K562 (cell line): ENCODE data around the gene PPOX. TPM values are rescaled to one million over a fixed set of nuclear protein-coding genes. Genes with fewer than 3 reads are reported as not detected.

Experiments
- ATF4 ChIP-seq: fragments of 450-650 bp; formaldehyde crosslinking; IDR thresholded peaks from 2 replicates; pipeline ENCODE4 v1.4.0; 2022; ENCODE audit warnings: mild to moderate bottlenecking, moderate library complexity
- BCLAF1 ChIP-seq, 2 experiments: fragments of 450-650 bp in 1 of 2; IDR thresholded peaks; 2 replicates each; pipeline ENCODE4 v1.6.1; 2011 to 2017; ENCODE audit warnings: low read depth in 2 of 2, antibody characterized with exemption in 1 of 2, borderline replicate concordance in 1 of 2, low read length in 1 of 2, mild to moderate bottlenecking in 1 of 2, mixed read lengths in 1 of 2; ENCODE audit not compliant: control insufficient read depth in 1 of 2
- BRF1 ChIP-seq: IDR thresholded peaks from 3 replicates; pipeline ENCODE4 v1.6.1; 2011; ENCODE audit warnings: borderline replicate concordance, mild to moderate bottlenecking; ENCODE audit not compliant: insufficient read length; ENCODE audit errors: extremely low read depth
- CCNT2 ChIP-seq: IDR thresholded peaks from 2 replicates; pipeline ENCODE4 v1.6.1; 2011; ENCODE audit warnings: borderline replicate concordance, low read depth, mild to moderate bottlenecking, moderate library complexity, mixed read lengths, low read length; ENCODE audit not compliant: insufficient read length; ENCODE audit errors: extremely low read depth
- CSDE1 ChIP-seq, 2 experiments: fragments of 450-650 bp; IDR thresholded peaks; 2 replicates each; pipeline ENCODE4 v1.6.1; 2016; ENCODE audit warnings: mild to moderate bottlenecking in 1 of 2
- E2F4 ChIP-seq: sonication (generic); formaldehyde crosslinking; IDR thresholded peaks from 2 replicates; pipeline ENCODE4 v1.8.0; 2022; ENCODE audit warnings: mild to moderate bottlenecking, low read depth, missing genetic modification reagents
- E4F1 ChIP-seq: fragments of 250-450 bp; sonication (Bioruptor Pico); IDR thresholded peaks from 2 replicates; pipeline ENCODE4 v1.5.0; 2021; ENCODE audit warnings: mild to moderate bottlenecking, borderline replicate concordance
- MAX ChIP-seq: sonication (generic); formaldehyde crosslinking; IDR thresholded peaks from 2 replicates; pipeline ENCODE4 v1.9.0; 2022; ENCODE audit warnings: mild to moderate bottlenecking, missing genetic modification reagents
- POLR3G ChIP-seq: IDR thresholded peaks from 2 replicates; pipeline ENCODE4 v1.6.1; 2011; ENCODE audit not compliant: insufficient read length, insufficient replicate concordance; ENCODE audit errors: extremely low read depth
- SMAD1 ChIP-seq: fragments of 150-350 bp; IDR thresholded peaks from 2 replicates; pipeline ENCODE4 v1.6.1; 2014; ENCODE audit warnings: low read length, low read depth; ENCODE audit not compliant: partially characterized antibody
- STAT5A ChIP-seq: IDR thresholded peaks from 2 replicates; pipeline ENCODE4 v1.6.1; 2012; ENCODE audit warnings: low read length, inconsistent platforms, borderline replicate concordance
- TCF7L2 ChIP-seq: fragments of 150-350 bp; IDR thresholded peaks from 2 replicates; pipeline ENCODE4 v1.6.1; 2016; ENCODE audit warnings: low read depth, mild to moderate bottlenecking, low read length, moderate library complexity
- TEAD1 ChIP-seq, 2 experiments: fragments of 450-650 bp in 1 of 2; sonication (generic) in 1 of 2; formaldehyde crosslinking; IDR thresholded peaks; 2 replicates each; pipeline versions ENCODE4 v1.4.0 to v1.8.0; 2020 to 2022; ENCODE audit warnings: mild to moderate bottlenecking in 2 of 2, missing genetic modification reagents in 1 of 2
- ZNF280A ChIP-seq: fragments of 450-650 bp; IDR thresholded peaks from 2 replicates; pipeline ENCODE4 v1.6.1; 2018; ENCODE audit warnings: mild to moderate bottlenecking, low read depth; ENCODE audit not compliant: partially characterized antibody
- ZSCAN29 ChIP-seq: fragments of 450-650 bp; IDR thresholded peaks from 2 replicates; pipeline ENCODE4 v1.6.1; 2017
- polyA plus RNA-seq, 8 experiments: library from polyadenylated mRNA; depleted of rRNA in 4 of 8; stranded (reverse) in 5 of 8; unstranded in 3 of 8; fragments of >200 nt; fragmentation: Nextera tagmentation in 2 of 8; fragmentation: Illumina TruSeq in 1 of 8; extraction: Ambion mirVana in 2 of 8; extraction: Trizol in 1 of 8; gene quantifications; 2 replicates each; pipeline versions ENCODE4 v1.2.1 to v1.2.3, GENCODE V29; 2011 to 2014; ENCODE audit warnings: inconsistent platforms in 1 of 8, missing spikeins in 1 of 8
- total RNA-seq, 7 experiments: library from RNA; depleted of rRNA in 6 of 7; stranded (reverse); fragments of >200 nt in 6 of 7; fragmentation: Illumina TruSeq in 2 of 7; extraction: Trizol in 2 of 7; gene quantifications; 2 replicates each; pipeline versions ENCODE4 v1.2.1 to v1.2.3, GENCODE V29; 2011 to 2021; ENCODE audit warnings: low replicate concordance in 1 of 7

PPOX gene
- total and polyA plus RNA-seq, 9 of the 15 experiments (the other 6 are each of a cell fraction or from before 2014, with no cell fraction given): 17.0 to 57.1 (median 38.9) TPM

GRCh38 chr1:161177112-161177935 is 11.1 kb downstream of the PPOX start, which contains the start of gene B4GALT3 (continued):
- TF ChIP-seq ZNF280A: no peak
- TF ChIP-seq CCNT2: peak; percentile 49
- TF ChIP-seq TCF7L2: no peak
- peak in 1 of 2 experiments; percentile 62; a peak in 2 of 4 replicates for TF ChIP-seq TEAD1 (CRISPR knock-in tag; IDR thresholded peaks at IDR 0.05)
- no peak for TF ChIP-seq E2F4 (CRISPR knock-in tag)
- TF ChIP-seq ZSCAN29: 0 out of 2 replicates have a peak, but pooled peaks have one; percentile 57
- peak; percentile 96 for TF ChIP-seq MAX (CRISPR knock-in tag)
- TF ChIP-seq STAT5A: no peak; the same call in 1 of the 2 replicates
- no peak for TF ChIP-seq BRF1
- no peak for TF ChIP-seq SMAD1
- TF ChIP-seq ATF4 (CRISPR knock-in tag): 0 out of 2 replicates have a peak, but pooled peaks have one; percentile 8
- TF ChIP-seq E4F1 (CRISPR knock-in tag): no peak
- no peak for TF ChIP-seq BCLAF1 (IDR thresholded peaks at IDR 0.05; ENCODE audit: borderline replicate concordance in 1 of 2, control insufficient read depth in 1 of 2, low read depth in 2 of 2, low read length in 1 of 2)
- TF ChIP-seq POLR3G: no peak
- peak in 1 of 2 experiments; percentile 83; a peak in 2 of 4 replicates for TF ChIP-seq CSDE1 (IDR thresholded peaks at IDR 0.05)
